Islet of Langerhans (tissue), 1 donor: ENCODE measurements around the gene DPF3.

Source experiments
- FAIRE-seq: peaks from one replicate; lab custom pipeline; 2011; peaks lifted over from hg19 to GRCh38; lab: Jason Lieb, UNC

Gene DPF3

DNA sequence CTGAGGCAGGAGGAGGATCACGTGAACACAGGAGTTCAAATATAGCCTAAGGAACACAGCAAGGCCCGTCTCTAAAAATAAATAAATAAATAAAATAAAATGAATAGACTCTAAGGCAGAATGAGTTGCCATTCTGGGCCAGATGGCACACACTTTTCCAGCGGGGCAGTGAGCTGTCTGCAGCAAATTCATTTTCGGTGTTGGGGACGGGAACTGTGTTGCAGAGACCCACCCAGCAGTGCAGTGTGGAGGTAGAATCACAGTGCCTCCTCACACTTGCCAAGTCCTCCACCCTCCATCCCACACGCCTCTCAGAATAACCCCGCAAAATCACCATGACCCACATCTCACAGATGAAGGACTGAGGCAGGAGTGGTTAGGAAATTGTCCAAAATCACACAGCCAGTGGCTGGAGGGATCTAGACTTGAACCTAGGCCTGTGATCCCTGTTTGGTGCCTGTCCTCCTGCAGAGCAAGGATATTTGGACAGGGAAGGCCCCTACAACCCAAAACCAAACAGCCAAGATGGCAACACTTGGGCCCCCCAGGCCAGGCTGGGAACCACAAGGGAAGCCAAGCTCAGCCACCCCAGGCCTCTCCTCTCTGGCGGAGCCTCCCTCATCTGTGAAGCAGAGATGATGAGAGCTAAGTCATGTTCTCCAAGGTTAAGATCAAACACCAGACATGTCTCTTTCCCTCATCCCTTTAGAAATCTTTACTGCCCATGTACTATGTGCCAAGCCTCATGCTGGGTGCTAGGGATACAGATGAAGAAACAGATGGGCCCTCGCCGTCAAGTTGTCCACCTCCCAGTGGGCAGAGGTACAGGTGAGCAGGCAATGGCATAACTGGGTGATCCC is 152.7 kb downstream of the DPF3 start:
- FAIRE-seq = no peak

- FAIRE-seq = no peak
Observed at GRCh38 chr14:72740504-72740961, 153.4 kb downstream of the DPF3 start.

DNA sequence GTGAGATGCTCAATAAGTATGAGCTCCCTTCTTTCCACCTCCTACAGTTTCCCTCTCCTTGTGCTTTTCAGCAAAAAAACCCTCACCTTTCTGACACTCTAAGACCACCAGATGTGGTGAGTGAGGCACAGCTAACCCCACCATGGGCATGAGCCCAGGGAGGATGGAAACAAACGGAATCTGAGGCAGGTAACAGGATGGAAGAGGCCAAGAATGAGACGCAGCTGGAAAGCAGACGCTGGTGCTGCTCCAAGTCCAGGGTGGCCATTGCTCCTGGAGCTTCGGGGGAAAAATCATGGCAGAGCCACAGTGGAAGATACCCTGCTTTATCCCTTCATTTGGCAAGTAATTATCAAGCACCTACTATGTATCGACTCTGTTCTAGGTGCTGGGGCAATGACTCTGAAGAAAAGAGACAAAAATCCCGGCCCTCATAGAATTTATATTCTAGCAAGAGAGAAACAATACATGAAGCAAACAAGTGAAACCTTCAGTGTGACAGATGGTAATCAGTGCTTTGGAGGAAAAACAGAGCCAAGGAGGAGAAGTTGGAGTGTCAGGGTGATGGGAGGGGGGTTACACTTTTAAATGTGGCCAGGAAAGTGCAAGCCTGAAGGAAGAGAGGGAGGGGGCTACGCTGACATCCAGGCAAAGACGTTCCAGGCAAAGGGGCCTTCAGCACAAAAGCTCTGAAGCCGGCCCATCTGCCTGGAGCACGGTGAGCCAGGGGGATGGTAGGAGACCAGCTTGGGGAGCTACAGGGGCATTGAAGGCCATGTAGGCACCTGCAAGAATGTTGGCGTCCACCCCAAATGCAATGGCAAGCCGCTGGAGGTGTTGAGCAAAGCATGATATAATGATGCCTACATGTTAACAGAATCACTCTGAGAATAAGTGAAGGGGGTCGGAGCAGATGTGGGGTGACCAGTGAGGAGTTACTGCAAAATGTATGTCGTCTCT is 154.2 kb downstream of the DPF3 start:
- no peak for FAIRE-seq

GRCh38 chr14:72738161-72738611 is 155.7 kb downstream of the DPF3 start:
- no peak for FAIRE-seq

DNA sequence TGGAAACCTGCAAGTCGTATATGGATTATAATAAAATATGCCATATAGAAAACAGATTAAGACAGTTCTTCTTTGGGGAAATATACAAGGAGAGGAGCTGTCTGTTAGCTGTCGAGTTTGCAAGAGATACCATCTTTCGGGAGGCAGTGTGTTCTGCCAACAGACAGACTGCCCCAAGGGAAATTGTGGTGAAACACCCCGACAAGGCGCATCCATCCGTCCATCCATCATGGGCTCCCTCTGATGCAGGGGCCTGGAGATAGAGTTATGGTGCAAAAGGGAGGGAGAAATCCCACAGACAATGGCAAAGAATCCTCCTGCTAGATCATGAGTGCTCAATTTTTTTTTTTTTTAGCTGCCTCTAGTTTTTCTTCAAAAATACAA is 156.3 kb downstream of the DPF3 start:
- FAIRE-seq = no peak

DNA sequence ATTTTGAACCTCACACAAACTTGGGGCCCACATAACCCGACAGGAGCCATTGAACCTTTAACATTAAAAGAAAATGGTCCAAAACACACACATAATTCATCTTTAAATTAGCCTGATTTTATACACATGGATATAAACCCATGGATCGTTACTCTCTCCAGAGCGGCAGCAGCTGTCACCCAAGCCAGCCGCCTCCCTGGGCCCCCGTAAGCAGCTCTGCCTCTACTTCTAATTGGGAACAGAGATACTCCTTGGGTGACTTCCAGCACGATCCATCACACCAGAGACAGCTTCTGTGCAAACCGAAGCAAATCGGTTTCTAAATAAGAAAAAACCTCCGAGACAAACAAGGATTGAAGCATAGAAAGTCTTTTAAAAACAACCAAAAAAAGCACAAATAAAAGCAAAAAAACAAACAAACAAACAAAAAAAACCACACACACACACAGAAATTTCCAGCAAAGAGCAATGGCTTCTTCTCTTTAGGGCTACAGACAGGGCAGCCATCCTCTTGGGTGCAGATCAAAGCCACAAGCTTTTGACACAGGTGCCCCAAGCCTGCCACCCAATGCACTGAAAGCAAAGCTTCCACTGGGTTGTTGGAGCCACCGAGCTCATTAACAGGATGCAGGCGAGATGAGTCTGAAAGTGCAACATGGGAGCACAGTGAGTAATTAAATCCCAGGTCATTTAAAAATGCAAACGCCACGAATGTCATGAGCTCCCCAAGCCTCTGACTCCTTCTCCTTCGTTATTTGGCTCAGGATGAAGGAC is 156.9 kb downstream of the DPF3 start:
- FAIRE-seq = no peak

- no peak for FAIRE-seq
Observed at GRCh38 chr14:72736308-72736707, 157.6 kb downstream of the DPF3 start.

DNA sequence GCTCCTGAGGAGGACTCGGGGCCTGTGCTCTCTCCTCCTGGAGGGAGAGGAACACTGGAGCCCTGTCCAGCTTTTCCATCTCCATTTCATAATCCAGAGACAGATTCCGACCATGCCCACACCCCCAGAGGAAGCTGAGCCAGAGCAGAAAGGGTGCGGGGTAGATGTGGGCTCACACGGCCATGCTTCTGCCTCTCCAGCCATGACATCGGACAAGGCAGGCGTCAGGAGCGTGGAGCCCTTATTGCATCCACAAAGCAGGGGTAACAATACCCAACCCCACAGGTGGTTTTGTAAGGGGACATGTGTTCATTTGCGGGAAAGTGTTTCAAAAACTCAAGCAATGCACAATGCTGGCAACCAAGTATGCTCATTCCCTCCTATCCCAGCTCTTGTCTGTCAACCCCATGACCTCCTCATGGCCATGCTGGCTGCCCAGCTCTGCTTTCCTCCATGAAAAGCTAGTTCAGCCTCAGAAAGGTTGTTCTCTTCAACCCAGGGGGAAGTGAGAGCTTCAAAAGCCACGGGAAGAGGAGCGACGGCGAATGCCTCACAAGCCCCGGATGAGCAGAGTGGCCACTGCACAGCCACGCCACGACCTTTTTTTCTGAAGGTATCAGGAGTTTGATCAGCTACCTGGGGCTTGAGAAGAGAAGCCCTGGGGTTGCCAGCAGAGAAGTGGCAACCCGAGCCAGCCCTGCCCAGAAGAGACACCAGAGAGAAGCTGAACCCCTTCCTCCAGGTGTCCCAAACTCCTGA is 161.7 kb downstream of the DPF3 start:
- no peak for FAIRE-seq

DNA sequence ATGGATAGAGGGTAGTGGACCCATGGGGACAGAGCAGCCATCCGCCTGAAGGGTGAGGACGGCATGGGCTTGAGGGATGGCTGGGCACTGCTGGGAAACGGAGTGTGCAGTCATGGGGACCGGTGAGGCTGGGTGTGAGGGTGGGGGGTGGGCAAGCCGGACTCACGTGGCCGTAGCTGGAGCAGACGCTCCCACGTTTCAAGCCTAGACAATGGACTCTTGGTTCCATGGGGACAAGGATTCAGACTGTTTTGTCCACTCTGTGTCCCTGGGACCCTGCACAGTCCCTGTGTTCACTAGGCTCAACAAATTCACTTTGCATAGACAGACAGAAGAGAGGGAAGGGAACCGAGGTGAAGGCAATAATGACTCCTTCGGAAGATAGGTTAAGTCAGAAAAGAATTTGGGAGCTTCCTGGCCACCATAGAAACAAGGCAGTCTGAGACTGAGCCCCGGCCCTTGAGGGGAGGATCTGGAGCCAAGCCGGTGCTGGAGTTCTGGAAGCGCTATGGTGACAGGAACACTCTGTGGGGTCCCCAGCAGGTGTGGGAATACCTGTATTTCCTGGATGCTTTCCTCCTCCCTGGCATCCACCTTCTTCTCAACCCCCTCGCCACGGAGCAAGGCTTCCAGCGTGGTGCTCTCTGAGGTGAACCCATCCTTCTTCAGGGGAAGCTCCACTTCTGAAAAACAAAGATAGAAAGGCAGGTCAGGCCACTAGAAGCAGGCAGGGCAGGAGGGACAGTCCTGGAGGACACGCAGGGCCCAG is 162.5 kb downstream of the DPF3 start:
- FAIRE-seq = no peak

- no peak for FAIRE-seq
Observed at GRCh38 chr14:72730468-72730867, 163.4 kb downstream of the DPF3 start.

- no peak for FAIRE-seq
Observed at GRCh38 chr14:72726444-72726843, 167.5 kb downstream of the DPF3 start.

GRCh38 chr14:72723858-72724530 is 169.9 kb downstream of the DPF3 start:
- no peak for FAIRE-seq

- FAIRE-seq = no peak
Observed at GRCh38 chr14:72722201-72722785, 171.6 kb downstream of the DPF3 start.

- no peak for FAIRE-seq
Observed at GRCh38 chr14:72721083-72721482, 172.8 kb downstream of the DPF3 start.

DNA sequence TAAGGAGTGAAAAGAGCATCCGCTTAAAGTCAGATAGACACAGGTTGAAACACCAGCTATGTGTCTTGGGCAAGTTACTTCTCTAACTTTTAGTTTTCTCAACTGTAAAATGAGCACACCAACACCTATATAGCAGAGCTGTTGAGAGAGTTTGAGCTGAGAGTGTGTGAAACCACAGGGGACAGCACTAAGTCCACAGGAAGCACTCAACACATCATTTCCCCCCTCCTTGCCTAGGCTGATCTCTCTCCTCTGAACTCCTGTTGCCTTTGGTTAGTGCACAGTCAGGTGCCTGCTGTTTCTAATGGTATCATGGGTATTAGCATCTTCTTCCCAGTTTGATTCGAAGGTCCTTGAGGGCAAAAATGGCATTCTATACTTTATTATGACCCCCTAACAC is 176.7 kb downstream of the DPF3 start:
- no peak for FAIRE-seq

DNA sequence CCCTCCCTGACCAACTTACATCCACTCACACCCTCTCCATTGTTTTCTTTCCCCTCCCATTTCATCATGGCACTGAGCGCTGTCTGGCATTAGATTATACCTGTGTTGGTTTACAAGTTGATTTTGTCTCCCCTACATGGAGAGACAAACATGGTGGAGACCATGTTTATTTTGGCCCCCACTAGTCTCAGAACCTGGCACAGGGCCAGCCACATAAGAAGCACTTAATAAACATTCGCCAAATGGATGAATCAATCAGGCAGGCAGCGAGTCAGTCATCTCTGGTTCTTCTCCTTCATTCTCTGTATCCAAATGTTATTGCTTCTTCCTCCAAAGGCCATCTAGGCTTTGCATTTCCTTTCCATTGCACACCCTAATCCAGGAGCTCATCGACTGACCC is 177.4 kb downstream of the DPF3 start:
- no peak for FAIRE-seq

DNA sequence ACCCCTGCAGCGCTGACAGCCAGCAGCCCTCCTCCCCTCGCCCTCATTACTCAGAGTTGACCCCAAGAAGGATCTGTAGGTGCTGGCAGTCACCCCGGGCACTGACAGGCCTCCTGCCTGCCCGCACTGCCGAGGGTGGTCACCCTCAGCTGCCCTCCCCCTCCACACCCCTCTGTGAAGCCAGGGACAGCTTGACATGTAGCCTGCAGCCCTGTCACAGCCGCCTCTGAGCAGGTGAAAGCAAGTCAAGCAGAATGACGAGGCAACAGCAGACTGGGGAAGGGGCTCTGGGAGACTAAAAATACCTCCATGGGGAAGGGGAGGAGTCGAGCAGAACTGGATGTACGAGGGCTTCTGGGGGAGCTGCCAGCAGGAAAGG is 178.1 kb downstream of the DPF3 start:
- FAIRE-seq = no peak

DNA sequence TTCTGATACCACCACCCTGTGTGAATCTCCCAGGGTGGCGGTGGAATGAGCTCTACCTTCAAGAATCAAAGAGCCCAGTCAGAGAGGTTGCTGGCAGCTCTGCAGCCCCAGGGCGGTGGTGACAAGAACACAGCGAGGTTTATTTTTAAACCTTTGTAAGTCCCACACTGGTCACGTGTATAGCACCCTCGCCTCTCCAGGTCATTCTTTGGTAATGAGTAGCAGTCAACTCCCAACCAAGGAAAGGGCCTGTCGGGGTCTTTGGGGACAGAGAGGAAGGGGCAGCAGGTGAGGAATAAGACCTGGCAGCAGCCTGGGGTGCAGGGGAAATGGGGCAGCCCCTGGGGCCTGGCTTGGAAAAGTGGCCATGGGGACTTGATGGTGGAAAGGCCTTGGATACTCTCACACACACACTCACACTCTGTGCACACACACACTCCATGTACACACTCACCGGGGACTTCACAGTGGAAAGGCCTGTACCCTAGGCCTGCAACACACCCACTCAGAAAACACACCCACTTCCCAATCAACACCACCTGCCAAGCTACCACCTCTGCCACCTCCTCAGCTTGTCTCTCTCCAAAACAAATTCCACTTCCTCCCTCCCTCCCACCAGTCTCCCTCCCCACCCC is 178.6 kb downstream of the DPF3 start:
- FAIRE-seq = no peak

DNA sequence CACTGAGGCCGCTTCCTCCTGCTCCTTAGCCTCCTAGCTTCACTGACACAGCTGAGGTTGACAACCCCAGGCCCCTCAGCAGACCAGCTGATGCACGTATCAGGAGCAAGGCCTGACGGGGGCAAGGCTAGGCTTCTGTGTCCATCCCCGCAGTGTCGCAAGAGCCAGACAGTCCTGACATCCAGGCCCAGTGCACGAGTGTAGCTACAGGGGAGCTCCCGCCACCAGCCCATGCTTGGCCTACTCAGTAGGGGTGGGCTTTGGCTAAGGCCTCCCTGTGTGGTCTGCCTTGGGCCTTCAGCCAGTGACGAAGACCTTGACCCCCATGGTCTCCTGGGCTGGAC is 179.1 kb downstream of the DPF3 start:
- FAIRE-seq = no peak
